Measurements from ENCODE around the gene PHRF1. TPM values are rescaled to one million over a fixed set of nuclear protein-coding genes. Genes with fewer than 3 reads are reported as not detected.
A peak's percentile ranks its signal among the peaks of the same experiment; 100 is the strongest.

Gene PHRF1
- total and polyA plus RNA-seq, 7 experiments from 2014 or later, result 6.2 to 55.2 (median 47.5) TPM

DNA sequence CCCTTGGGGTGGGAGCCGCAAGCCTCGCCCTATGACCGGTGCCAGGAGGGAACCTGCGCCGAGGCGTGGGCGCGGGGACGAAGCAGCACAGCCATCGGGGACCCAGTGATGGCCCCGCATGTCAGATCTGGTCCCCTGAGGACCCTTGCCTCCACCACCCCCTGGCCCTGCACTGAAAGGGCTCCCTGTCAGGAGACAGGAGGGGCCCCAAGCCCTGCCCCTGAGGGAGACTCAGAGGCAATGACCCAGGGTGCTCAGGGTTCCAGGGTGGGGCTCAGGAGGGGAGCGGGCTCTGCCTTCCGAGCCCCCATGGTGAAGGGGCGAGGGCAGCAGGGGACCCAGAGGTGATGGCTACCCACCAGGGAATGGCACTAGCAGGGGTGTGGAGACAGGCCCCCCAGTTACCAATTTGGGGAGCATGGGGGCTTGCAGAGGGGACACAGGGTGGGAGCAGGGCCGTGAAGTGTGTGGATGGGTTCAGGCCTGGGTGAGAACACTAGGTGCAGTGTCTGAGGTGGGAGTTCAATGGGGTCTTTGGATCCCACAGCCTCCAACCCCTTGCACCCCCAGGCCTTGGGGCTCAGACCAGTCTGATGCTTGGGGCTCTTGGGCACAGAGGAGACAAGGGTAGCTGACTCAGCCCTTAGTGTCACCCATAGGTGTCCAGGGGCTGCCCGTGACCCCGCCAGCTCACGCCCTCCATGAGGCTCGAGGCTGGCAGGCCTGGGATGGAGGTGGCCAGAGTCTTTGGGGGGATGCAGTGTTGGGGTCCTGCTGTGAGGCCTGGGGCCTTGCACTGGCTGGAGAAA is 38.4 kb upstream of the PHRF1 start:
- H3K4me3 ChIP-seq (ENCODE audit: low read length), result peak overlapping the region; percentile 66
- DNase-seq, result no peak
- intact Hi-C loops (cut with micrococcal nuclease), result loop anchor here (1.0 to 5.0 kb wide), 10 partner anchors 17 to 259 kb away; partner anchors contain the start of genes DEAF1 (in 2 of the 2), LMNTD2 (in 2 of the 2), RASSF7 (in 2 of the 2) and TMEM80 (in 2 of the 2)

DNA sequence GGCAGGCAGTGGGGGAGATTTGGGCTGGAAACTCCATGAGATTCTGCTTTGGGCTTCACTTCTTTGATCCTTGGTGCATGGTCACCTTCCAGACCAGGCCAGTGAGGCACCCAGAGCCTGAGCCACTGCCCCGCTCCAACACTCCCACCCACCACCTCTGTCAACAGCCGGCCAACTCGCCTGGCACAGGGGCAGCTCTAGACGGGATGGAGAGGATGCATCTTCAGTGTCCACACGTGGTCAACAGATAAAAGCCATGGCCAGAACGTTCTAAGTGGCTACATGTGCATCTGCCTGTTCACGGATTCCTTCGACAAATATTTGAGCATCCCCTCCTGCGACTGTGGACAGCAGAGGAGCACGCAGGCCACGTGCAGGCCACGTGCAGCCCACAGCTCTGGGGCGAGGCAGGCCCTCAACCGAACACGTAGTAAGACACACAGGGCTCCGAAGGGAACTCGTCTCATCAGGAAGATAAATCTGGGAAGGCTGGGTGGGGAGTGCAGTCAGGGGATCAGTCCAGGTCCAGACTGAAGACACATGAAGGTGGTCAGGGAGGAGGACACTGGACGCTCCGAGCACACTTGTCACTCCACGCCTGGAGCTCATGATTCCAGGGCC is 37.7 kb upstream of the PHRF1 start:
- CTCF ChIA-PET, result no interaction called here
- peaks cover 0 to 4% (median 0%) of the 10 kb centered on the region in 3 experiments for H3K36me3 ChIP-seq (ENCODE audit: control insufficient read depth in 2 of 3, insufficient read depth in 3 of 3, low read length in 3 of 3)
- Mint-ChIP-seq H3K27ac (peak overlapping the region in 1 of 9 donors; percentile 9), H3K36me3 (peaks cover 0 to 2% (median 0%) of the 10 kb centered on the region in 5 donors), H3K9me3 (no peaks in the 10 kb centered on the region), H3K4me3 (peak overlapping the region in 6 of 10 donors; percentile 29 to 95 (median 50)), H3K27me3 (no peaks in the 10 kb centered on the region), H3K4me1 (peaks cover 5 to 16% (median 11%) of the 10 kb centered on the region in 7 donors)
- no peak overlapping the region for H3K27ac ChIP-seq (ENCODE audit: low read depth, low read length)
- no peak for DNase-seq
- peaks cover 20 to 21% of the 10 kb centered on the region in 2 donors for H3K4me1 ChIP-seq (ENCODE audit: control insufficient read depth in 2 of 2, insufficient read depth in 2 of 2, low read length in 2 of 2)
- H3K9me3 ChIP-seq (ENCODE audit: control insufficient read depth in 2 of 3, low read length in 3 of 3), result no peaks in the 10 kb centered on the region
- no peaks in the 10 kb centered on the region for H3K27me3 ChIP-seq (ENCODE audit: control insufficient read depth in 2 of 2, insufficient read depth in 2 of 2, low read length in 2 of 2)
- no peak overlapping the region for H3K4me3 ChIP-seq (ENCODE audit: low read length)
- POLR2A ChIA-PET, result interaction anchor here (1.3 kb wide), 1 partner anchor 66 kb away, joined by 3 read pairs; no protein-coding TSS in a partner anchor
- intact Hi-C loops (cut with micrococcal nuclease), result loop anchor here in 1 of 2 donors (5.0 kb wide), 2 partner anchors 159 to 184 kb away; partner anchors contain the start of genes DEAF1 and TMEM80
- ATAC-seq, result no peak

More for the DNA sequence above, 38.4 kb upstream of the PHRF1 start:
- H3K36me3 Mint-ChIP-seq, result peaks cover 0 to 2% (median 0%) of the 10 kb centered on the region in 5 donors
- H3K27me3 Mint-ChIP-seq, result no peaks in the 10 kb centered on the region
- H3K4me1 Mint-ChIP-seq, result peaks cover 5 to 16% (median 11%) of the 10 kb centered on the region in 7 donors
- ChIA-PET CTCF (interaction anchor here (2.5 kb wide), 1 partner anchor 19 kb away, joined by 7 read pairs; no protein-coding TSS in a partner anchor), POLR2A (interaction anchor here (1.0 to 4.0 kb wide), 4 partner anchors 17 to 330 kb away, joined by 3 to 26 read pairs (median 8); partner anchors contain the start of genes BET1L, RIC8A and RNH1)
- H3K9me3 ChIP-seq (ENCODE audit: control insufficient read depth in 2 of 3, low read length in 3 of 3), result no peaks in the 10 kb centered on the region
- H3K4me3 Mint-ChIP-seq, result peak overlapping the region; percentile 48 to 95 (median 59)
- H3K27me3 ChIP-seq (ENCODE audit: control insufficient read depth in 2 of 2, insufficient read depth in 2 of 2, low read length in 2 of 2), result no peaks in the 10 kb centered on the region
- peaks cover 0 to 11% (median 0%) of the 10 kb centered on the region in 3 experiments for H3K36me3 ChIP-seq (ENCODE audit: control insufficient read depth in 2 of 3, insufficient read depth in 3 of 3, low read length in 3 of 3)
- ATAC-seq, result no peak
- peaks cover 20 to 21% of the 10 kb centered on the region in 2 donors for H3K4me1 ChIP-seq (ENCODE audit: control insufficient read depth in 2 of 2, insufficient read depth in 2 of 2, low read length in 2 of 2)
- H3K27ac ChIP-seq (ENCODE audit: low read depth, low read length), result peak overlapping the region; percentile 60
- peak overlapping the region in 5 of 9 donors; percentile 49 to 85 (median 69) for H3K27ac Mint-ChIP-seq
- H3K9me3 Mint-ChIP-seq, result no peaks in the 10 kb centered on the region

DNA sequence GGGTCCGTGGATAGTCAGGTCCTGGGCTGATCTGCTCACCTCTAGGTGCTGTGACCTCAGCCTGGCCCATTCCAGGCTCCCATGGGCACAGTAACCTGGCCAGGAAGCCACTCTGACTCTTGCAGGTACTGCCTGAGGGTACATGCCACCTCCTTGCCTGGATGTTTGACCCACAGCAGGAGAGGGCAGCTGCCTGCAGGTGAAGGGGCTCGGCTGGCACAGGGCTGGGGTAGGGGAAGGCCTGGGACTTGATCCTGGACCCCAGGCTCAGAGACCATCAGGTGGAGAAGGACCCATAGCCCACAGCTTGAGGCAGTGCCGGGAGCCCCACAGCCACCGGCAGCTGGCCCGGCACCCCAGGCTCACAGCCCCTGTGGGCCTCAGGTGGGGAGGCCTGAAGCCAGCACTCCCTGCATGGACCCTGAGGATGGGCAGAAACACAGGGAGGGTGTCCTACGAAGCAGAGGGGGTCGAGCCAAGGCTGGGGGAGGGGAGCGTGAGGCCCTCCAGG is 36.2 kb upstream of the PHRF1 start:
- POLR2A ChIA-PET, result no interaction called here
- H3K4me3 ChIP-seq (ENCODE audit: low read length), result no peak overlapping the region
- Mint-ChIP-seq H3K4me1 (peaks cover 5 to 16% (median 9%) of the 10 kb centered on the region in 7 donors), H3K27me3 (no peaks in the 10 kb centered on the region), H3K27ac (no peak overlapping the region), H3K9me3 (no peaks in the 10 kb centered on the region), H3K36me3 (peaks cover 0 to 2% (median 0%) of the 10 kb centered on the region in 5 donors), H3K4me3 (no peak overlapping the region)
- H3K36me3 ChIP-seq (ENCODE audit: control insufficient read depth in 2 of 3, insufficient read depth in 3 of 3, low read length in 3 of 3), result no peaks in the 10 kb centered on the region
- CTCF ChIA-PET, result no interaction called here
- intact Hi-C loops (cut with micrococcal nuclease), result loop anchor here in 1 of 2 donors (5.0 kb wide), 2 partner anchors 157 to 182 kb away; partner anchors contain the start of genes DEAF1 and TMEM80
- no peaks in the 10 kb centered on the region for H3K27me3 ChIP-seq (ENCODE audit: control insufficient read depth in 2 of 2, insufficient read depth in 2 of 2, low read length in 2 of 2)
- peaks cover 15% of the 10 kb centered on the region in 2 donors for H3K4me1 ChIP-seq (ENCODE audit: control insufficient read depth in 2 of 2, insufficient read depth in 2 of 2, low read length in 2 of 2)
- DNase-seq (no peak), ATAC-seq (no peak)
- no peaks in the 10 kb centered on the region for H3K9me3 ChIP-seq (ENCODE audit: control insufficient read depth in 2 of 3, low read length in 3 of 3)
- H3K27ac ChIP-seq (ENCODE audit: low read depth, low read length), result no peak overlapping the region

DNA sequence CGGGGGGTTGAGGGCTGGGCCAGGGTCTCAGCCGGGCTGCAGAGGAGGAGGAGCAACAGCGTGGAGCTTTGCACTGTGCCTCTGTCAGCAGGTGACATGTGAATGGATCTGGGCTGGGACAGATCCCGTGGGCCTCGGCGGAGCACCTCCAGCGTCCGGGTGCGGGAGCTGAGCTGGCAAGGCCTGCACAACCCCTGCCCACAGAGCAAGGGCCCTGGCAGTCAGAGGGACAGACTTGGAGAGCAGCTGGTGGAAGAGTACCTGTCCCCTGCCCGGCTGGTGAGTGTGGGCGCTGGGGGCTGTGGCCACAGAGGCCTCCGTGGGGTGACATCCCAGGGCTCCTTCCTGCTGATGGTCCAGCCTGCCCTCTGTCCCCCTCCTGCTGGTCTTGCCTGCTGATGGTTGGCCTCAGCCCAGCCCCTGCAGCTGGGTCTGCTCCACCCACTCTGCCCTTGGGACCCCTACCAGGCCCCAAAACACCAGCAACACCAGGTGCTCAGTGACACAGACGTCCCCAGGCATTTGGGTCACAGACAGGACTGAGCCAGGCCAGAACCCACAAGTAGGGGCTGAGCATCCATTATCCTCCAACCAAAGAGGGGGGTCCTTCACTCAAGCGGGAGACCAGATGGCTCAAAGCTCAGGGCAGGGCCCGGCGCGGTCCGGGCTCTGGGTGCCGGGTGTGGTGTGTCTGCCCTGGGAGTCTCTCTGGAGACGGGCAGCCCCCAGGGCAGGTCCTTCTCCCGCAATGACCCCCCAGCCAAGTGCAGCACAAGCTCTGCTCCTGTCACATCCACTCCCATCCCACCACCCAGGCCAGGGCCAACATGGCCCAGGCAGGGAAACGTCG is 35.5 kb upstream of the PHRF1 start:
- Histone ChIP-seq H3K4me1 (ENCODE audit: control insufficient read depth in 2 of 2, insufficient read depth in 2 of 2, low read length in 2 of 2) (peaks cover 15% of the 10 kb centered on the region in 2 donors), H3K9me3 (ENCODE audit: control insufficient read depth in 2 of 3, low read length in 3 of 3) (no peaks in the 10 kb centered on the region), H3K27ac (ENCODE audit: low read depth, low read length) (no peak overlapping the region), H3K36me3 (ENCODE audit: control insufficient read depth in 2 of 3, insufficient read depth in 3 of 3, low read length in 3 of 3) (no peaks in the 10 kb centered on the region), H3K27me3 (ENCODE audit: control insufficient read depth in 2 of 2, insufficient read depth in 2 of 2, low read length in 2 of 2) (no peaks in the 10 kb centered on the region), H3K4me3 (ENCODE audit: low read length) (no peak overlapping the region)
- DNase-seq, result no peak
- intact Hi-C loops (cut with micrococcal nuclease), result no loop called here
- Mint-ChIP-seq H3K4me1 (peaks cover 5 to 16% (median 9%) of the 10 kb centered on the region in 7 donors), H3K36me3 (peaks cover 0 to 2% (median 0%) of the 10 kb centered on the region in 5 donors), H3K27me3 (no peaks in the 10 kb centered on the region), H3K27ac (no peak overlapping the region), H3K4me3 (peak overlapping the region in 1 of 10 donors; percentile 51), H3K9me3 (no peaks in the 10 kb centered on the region)
- no peak for ATAC-seq
- CTCF ChIA-PET, result no interaction called here
- POLR2A ChIA-PET, result no interaction called here

DNA sequence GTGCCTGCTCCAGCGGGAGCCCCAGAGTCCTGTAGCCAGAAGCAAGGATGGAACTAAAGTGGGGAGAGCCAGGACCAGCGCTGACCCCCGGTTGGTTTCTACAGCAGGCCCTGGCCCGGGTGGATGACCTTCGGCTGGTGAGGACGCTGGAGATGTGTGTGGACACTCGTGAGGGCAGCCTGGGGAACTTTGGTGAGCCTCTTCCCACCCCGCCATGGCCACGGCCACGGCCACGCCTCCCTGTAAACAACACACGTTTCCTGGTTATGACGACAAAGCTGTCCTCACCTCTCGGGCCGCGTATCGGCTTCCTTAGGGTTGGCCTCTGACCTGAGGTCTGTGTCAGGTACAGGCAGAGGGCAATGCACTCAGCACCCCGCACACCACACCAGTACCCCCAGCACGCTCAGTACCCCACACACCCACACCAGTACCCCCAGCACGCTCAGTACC is 34.8 kb upstream of the PHRF1 start:
- Mint-ChIP-seq H3K9me3 (no peaks in the 10 kb centered on the region), H3K27ac (no peak overlapping the region), H3K27me3 (no peaks in the 10 kb centered on the region), H3K36me3 (peaks cover 0 to 2% (median 0%) of the 10 kb centered on the region in 5 donors), H3K4me1 (peaks cover under 1 to 11% (median 4%) of the 10 kb centered on the region in 7 donors), H3K4me3 (no peak overlapping the region)
- Histone ChIP-seq H3K4me3 (ENCODE audit: low read length) (no peak overlapping the region), H3K27me3 (ENCODE audit: control insufficient read depth in 2 of 2, insufficient read depth in 2 of 2, low read length in 2 of 2) (no peaks in the 10 kb centered on the region), H3K36me3 (ENCODE audit: control insufficient read depth in 2 of 3, insufficient read depth in 3 of 3, low read length in 3 of 3) (no peaks in the 10 kb centered on the region), H3K27ac (ENCODE audit: low read depth, low read length) (no peak overlapping the region), H3K4me1 (ENCODE audit: control insufficient read depth in 2 of 2, insufficient read depth in 2 of 2, low read length in 2 of 2) (peaks cover 14 to 15% of the 10 kb centered on the region in 2 donors), H3K9me3 (ENCODE audit: control insufficient read depth in 2 of 3, low read length in 3 of 3) (no peaks in the 10 kb centered on the region)
- CTCF ChIA-PET, result no interaction called here
- ATAC-seq, result no peak
- intact Hi-C loops (cut with micrococcal nuclease), result no loop called here
- POLR2A ChIA-PET, result no interaction called here
- no peak for DNase-seq

DNA sequence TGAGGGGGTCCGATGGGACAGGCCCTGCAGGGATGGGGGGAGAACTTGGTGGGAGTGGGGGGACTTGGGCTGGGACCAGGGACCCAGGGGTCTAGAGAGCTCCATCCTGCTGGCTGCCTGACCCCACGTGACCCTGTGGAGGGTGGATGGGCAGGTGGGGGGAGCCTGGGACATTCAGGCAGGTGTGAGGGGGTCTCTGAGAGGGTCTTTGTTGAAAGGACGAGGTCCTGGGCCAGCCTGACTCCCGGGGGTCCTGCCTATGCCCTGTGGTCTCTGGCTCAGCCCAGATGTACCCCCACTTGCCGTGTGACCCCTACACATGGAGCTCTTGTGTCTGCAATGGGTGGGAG is 31.5 kb upstream of the PHRF1 start:
- H3K4me3 Mint-ChIP-seq, result no peak overlapping the region
- no peak overlapping the region for H3K4me3 ChIP-seq (ENCODE audit: low read length)
- DNase-seq (no peak), ATAC-seq (no peak)
- no peaks in the 10 kb centered on the region for H3K9me3 ChIP-seq (ENCODE audit: control insufficient read depth in 2 of 3, low read length in 3 of 3)
- CTCF ChIA-PET, result interaction anchor here (0.6 kb wide), 1 partner anchor 257 kb away, joined by 3 read pairs; no protein-coding TSS in a partner anchor
- H3K4me1 ChIP-seq (ENCODE audit: control insufficient read depth in 2 of 2, insufficient read depth in 2 of 2, low read length in 2 of 2), result no peaks in the 10 kb centered on the region
- H3K27me3 ChIP-seq (ENCODE audit: control insufficient read depth in 2 of 2, insufficient read depth in 2 of 2, low read length in 2 of 2), result no peaks in the 10 kb centered on the region
- H3K4me1 Mint-ChIP-seq, result peaks cover 0 to 4% (median 0%) of the 10 kb centered on the region in 7 donors
- no peak overlapping the region for H3K27ac Mint-ChIP-seq
- peaks cover 0 to 2% (median 0%) of the 10 kb centered on the region in 5 donors for H3K36me3 Mint-ChIP-seq
- no peaks in the 10 kb centered on the region for H3K27me3 Mint-ChIP-seq
- H3K27ac ChIP-seq (ENCODE audit: low read depth, low read length), result no peak overlapping the region
- H3K9me3 Mint-ChIP-seq, result no peaks in the 10 kb centered on the region
- POLR2A ChIA-PET, result interaction anchor here (0.8 to 1.5 kb wide), 2 partner anchors 11 to 151 kb away, joined by 3 to 4 read pairs; partner anchors contain the start of gene TMEM80
- no peaks in the 10 kb centered on the region for H3K36me3 ChIP-seq (ENCODE audit: control insufficient read depth in 2 of 3, insufficient read depth in 3 of 3, low read length in 3 of 3)
- intact Hi-C loops (cut with micrococcal nuclease), result no loop called here
